Activated CD8-positive, alpha-beta memory T cell treated with anti-CD3 and anti-CD28 coated beads, Interleukin-2, amount 50 U/mL, for 24 hours (primary cell): ENCODE data around the gene GRB10.
A peak's percentile ranks its signal among the peaks of the same experiment; 100 is the strongest.

Source experiments
- DNase-seq: peaks from one replicate; pipeline ENCODE4 v3.0.0-alpha.2; 2020; ENCODE audit errors: extremely low read depth

Gene GRB10

GRCh38 chr7:50634378-50634777 lies 148.3 kb downstream of the GRB10 start:
- no peak for DNase-seq

DNA sequence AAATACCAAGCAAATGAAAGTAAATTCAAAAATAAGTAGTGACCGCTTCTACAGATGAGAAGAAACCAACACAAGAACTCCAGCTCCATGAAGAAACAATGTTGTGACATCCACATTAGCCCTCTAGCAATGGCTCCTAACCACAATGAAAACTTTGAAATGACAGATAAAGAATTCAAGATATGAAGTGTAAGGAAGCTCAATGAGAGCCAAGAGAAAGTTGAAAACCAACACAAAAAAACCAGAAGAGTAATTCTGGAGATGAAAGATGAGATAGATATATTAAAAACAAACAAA lies 149.3 kb downstream of the GRB10 start:
- DNase-seq: no peak

DNA sequence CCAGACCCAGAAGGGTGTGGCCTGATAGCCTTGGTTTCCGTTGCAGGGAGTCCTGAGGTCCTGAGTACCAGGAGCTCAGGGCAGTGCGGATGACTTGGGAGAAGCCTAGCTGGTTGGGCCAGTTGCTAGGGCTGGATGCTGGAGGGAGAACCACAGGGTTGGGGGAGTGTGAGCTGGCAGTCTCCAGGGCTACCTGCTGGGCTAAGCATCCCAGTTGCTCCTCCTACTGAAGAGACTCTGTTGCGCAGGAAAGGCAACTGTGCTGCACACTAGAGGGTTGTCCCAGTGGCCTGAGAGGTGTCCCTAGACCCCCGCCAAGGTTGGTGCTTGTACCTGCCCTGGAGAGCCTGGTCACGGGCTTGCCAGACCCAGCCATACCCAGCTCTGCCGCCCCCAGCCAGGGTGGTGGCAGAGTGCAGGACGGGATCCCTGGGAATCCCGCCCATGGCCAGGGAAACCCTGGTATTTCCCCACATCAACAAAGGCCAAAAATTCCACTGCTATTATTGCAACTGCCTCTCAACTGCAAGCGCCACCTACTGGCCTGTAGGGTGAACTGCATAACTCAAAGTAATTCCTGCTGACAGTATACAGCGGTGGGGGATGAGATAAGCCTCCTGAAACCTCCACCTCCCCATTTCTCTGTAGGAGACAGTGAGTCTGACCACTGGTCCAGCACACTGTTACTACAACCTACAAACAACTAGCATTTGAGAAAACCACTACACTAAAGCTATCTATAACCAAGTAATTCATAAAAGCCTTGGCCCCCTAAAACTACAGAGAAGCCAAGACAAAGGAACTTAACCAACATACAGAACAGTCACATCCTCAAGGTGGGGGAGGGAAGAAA lies 149.9 kb downstream of the GRB10 start:
- DNase-seq: peak; percentile 19

GRCh38 chr7:50631639-50632038 lies 151.1 kb downstream of the GRB10 start:
- DNase-seq: no peak

GRCh38 chr7:50631100-50631499 lies 151.6 kb downstream of the GRB10 start:
- no peak for DNase-seq

DNA sequence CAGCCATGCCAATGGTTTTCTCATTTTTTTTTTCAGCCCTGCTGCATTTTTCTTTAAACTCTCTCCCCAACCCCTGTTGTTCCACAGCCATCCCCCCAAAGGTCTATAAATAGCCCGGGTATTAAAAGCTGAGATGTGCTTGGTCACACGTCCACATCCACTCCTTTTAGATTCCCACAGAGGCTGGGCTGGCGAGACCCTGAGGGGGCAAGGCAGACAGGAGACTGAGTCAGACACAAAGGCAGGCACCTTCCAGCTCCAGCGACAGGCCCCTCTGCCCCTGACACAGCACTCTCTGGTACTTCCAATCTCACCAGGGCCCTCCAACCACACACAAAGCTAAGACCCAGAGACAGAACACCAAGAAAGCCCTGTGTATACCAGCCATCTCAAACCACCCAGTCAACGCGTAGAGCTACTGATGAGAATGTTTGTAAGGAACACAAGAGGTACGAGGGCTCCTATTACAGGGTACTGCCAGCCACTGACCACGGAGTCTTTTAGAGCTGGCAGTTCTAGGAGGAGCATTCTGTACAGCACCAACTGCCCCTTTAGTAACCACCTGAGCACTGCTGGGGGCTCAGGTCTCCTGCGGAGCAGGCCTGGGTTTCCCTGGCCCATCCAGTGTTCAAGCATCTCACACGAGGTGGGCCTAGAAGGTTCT lies 153.3 kb downstream of the GRB10 start:
- DNase-seq: no peak

GRCh38 chr7:50628434-50629084 lies 154.1 kb downstream of the GRB10 start:
- no peak for DNase-seq

- DNase-seq: no peak
Observed at GRCh38 chr7:50627824-50628361, 154.8 kb downstream of the GRB10 start.

GRCh38 chr7:50626286-50626685 lies 156.4 kb downstream of the GRB10 start:
- no peak for DNase-seq

- no peak for DNase-seq
Observed at GRCh38 chr7:50625360-50625759, 157.3 kb downstream of the GRB10 start.

DNA sequence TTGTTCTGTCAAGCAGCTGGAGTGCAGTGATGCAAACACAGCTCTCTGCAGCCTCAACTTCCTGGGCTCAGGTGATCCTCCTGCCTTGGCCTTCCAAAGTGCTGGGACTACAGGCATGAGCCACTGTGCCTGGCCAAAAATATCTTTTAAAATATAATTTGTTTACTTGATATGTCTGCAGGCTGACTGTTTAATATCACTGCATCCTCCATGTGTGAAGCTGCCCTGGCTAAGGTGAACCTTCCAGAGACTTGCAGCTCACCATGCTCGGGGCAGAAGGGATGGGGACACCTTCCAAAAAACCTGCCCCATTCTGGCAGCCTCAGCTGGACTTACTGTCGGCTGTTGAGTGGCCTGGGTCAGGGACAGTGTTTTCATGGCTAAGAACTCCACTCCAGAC lies 159.9 kb downstream of the GRB10 start:
- no peak for DNase-seq

DNA sequence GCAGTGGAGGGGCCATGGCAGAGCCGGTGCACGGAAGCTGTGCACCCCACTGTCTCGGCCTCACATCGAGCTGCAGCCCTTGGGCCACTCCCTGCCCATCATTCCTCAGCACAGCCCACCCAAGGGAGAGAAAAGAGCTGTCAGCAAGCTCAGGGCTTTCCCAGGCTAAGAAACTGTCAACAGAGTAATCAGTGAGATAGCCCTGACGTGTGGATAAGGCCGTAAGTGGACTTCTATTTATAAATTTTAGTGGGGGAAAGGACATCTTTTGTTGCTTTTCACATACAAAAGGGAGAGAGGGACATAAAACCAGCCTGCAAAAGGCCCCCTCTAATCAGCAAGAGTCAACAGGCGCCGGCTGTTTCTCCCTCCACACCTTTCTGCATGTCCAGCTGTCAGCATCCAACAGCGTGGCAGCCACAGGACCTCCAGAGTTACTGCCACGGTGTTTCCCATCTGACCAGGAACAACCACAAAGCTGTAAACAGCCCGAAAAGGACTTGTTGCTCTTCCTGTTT lies 160.7 kb downstream of the GRB10 start:
- no peak for DNase-seq

GRCh38 chr7:50621206-50621605 lies 161.5 kb downstream of the GRB10 start:
- DNase-seq: no peak

DNA sequence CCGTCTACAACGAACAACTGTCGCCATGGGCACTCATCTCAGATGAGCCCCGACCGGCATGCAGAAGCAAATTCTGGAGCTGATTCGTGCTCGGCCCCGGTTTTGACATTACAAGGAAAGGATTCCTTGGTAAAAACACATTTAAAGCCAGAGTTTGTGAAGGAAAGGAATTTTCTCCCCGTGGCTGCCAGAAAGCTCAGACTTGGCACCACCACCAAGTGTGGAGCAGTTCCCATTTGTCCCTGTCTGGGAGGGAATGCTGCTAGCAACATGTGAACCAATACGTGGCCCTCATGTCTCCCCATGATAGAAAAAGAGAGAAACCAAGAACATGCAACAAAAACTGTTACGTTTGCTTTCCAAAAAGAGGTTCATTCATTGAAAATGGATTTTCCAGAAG lies 162.3 kb downstream of the GRB10 start:
- no peak for DNase-seq

DNA sequence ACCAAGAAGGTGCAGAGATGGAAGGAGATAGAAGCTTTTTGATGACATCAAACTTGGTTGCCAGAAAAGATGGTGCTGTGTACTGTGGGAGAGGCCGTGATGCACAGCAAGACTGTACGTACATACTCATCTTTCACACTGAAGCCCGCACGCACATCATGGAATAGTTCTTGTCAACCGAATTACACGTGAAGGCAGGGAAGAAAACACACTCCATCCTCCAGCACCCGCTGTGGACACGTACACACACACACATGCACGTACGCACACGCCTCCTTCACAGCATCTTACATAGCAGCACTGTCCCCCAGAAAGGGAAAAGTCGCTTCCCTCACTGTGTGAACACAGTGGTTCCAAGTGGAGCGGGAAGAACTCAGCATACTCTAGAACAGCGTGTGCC lies 163.0 kb downstream of the GRB10 start:
- DNase-seq: no peak

GRCh38 chr7:50618281-50618680 lies 164.4 kb downstream of the GRB10 start:
- no peak for DNase-seq

- no peak for DNase-seq
Observed at GRCh38 chr7:50615519-50616080, 167.1 kb downstream of the GRB10 start.

- no peak for DNase-seq
Observed at GRCh38 chr7:50614721-50615518, 167.8 kb downstream of the GRB10 start.

- DNase-seq: no peak
Observed at GRCh38 chr7:50613473-50613872, 169.2 kb downstream of the GRB10 start.

- DNase-seq: no peak
Observed at GRCh38 chr7:50612704-50613103, 170.0 kb downstream of the GRB10 start.

- DNase-seq: peak; percentile 12
Observed at GRCh38 chr7:50610521-50611277, 172.0 kb downstream of the GRB10 start.
